ENCODE data around the gene GIMAP2.

The GIMAP2 gene

DNA sequence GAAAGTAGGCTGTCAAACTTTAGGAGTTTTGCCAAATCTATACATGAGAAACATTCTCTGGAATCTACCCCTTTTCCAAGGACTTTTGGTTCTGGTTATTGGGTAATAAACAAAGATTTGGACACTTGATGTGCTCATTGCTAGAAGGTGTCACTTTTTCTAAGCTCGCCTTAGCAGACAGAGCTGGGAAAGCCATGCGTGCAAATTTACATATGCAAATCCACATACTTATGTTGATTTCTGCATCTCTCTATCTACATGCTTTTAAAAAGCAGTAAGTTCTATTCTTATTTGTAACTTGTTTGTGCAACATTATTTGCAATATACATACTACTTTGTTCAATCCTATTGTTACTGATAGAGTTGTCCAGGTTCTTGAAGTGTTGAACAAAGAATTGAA lies 30.8 kb upstream of the GIMAP2 start:
- no peaks in the 10 kb centered on the region for H4K20me1 ChIP-seq (ENCODE audit: insufficient read depth, low read length)
- H3K27ac ChIP-seq (ENCODE audit: low read depth, low read length, poor library complexity, severe bottlenecking), result no peak overlapping the region
- no peak overlapping the region for H3K9ac ChIP-seq (ENCODE audit: low read length)
- no peak overlapping the region for H3K4me3 ChIP-seq (ENCODE audit: low read depth, low read length, poor library complexity, severe bottlenecking)
- H3K36me3 ChIP-seq (ENCODE audit: insufficient read depth, low read length), result no peaks in the 10 kb centered on the region
- H3F3A ChIP-seq (ENCODE audit: insufficient read depth, low read length), result no peaks in the 10 kb centered on the region
- no peak overlapping the region for H2AFZ ChIP-seq (ENCODE audit: low read length)
- TF ChIP-seq, protein P1, sequence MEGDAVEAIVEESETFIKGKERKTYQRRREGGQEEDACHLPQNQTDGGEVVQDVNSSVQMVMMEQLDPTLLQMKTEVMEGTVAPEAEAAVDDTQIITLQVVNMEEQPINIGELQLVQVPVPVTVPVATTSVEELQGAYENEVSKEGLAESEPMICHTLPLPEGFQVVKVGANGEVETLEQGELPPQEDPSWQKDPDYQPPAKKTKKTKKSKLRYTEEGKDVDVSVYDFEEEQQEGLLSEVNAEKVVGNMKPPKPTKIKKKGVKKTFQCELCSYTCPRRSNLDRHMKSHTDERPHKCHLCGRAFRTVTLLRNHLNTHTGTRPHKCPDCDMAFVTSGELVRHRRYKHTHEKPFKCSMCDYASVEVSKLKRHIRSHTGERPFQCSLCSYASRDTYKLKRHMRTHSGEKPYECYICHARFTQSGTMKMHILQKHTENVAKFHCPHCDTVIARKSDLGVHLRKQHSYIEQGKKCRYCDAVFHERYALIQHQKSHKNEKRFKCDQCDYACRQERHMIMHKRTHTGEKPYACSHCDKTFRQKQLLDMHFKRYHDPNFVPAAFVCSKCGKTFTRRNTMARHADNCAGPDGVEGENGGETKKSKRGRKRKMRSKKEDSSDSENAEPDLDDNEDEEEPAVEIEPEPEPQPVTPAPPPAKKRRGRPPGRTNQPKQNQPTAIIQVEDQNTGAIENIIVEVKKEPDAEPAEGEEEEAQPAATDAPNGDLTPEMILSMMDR (IDR thresholded peaks at IDR 0.05; ENCODE audit: low read length), result no peak
- no peak for TF ChIP-seq EZH2 (IDR thresholded peaks at IDR 0.05; ENCODE audit: borderline replicate concordance, low read length)
- no peaks in the 10 kb centered on the region for H3K9me2 ChIP-seq (ENCODE audit: low read depth, low read length)
- H3K4me2 ChIP-seq (ENCODE audit: low read length), result no peak overlapping the region
- 0 out of 2 replicates have a peak, but pooled peaks cover 3% of the 10 kb centered on the region for H3K9me3 ChIP-seq (ENCODE audit: low read length)
- peaks cover 3% of the 10 kb centered on the region; the same call in 1 of the 2 replicates for H3K27me3 ChIP-seq (ENCODE audit: insufficient read depth, low read length)
- H3K79me2 ChIP-seq (ENCODE audit: insufficient read depth, low read length), result no peaks in the 10 kb centered on the region
- H3K4me1 ChIP-seq (ENCODE audit: insufficient read depth, low read length, severe bottlenecking), result no peaks in the 10 kb centered on the region

DNA sequence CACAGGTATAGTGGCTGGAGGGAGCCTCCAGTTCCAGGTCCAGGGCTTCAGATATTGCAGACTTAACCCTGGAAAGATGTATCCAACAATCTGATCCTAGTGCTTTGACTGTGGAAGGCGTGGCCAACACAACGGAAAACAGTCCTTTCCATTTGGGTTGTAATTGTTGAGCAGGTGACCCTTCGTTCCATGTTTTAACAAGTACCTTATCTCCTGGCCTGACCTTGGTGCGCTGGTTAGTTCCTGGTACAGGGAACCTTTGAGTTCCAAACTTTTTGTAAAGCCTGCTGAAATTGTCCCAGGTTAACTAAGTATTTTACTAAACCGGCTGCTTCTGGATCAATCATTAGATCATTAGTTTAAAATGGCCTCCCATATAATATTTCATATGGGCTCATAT lies 29.5 kb upstream of the GIMAP2 start:
- Histone ChIP-seq H3K27ac (ENCODE audit: low read depth, low read length, poor library complexity, severe bottlenecking) (no peak overlapping the region), H3K36me3 (ENCODE audit: insufficient read depth, low read length) (no peaks in the 10 kb centered on the region), H3K9me3 (ENCODE audit: low read length) (0 out of 2 replicates have a peak, but pooled peaks cover 3% of the 10 kb centered on the region), H4K20me1 (ENCODE audit: insufficient read depth, low read length) (no peaks in the 10 kb centered on the region), H3K4me2 (ENCODE audit: low read length) (no peak overlapping the region), H3K4me3 (ENCODE audit: low read depth, low read length, poor library complexity, severe bottlenecking) (no peak overlapping the region), H3K27me3 (ENCODE audit: insufficient read depth, low read length) (peaks cover 3% of the 10 kb centered on the region; the same call in 1 of the 2 replicates), H3F3A (ENCODE audit: insufficient read depth, low read length) (no peaks in the 10 kb centered on the region), H2AFZ (ENCODE audit: low read length) (no peak overlapping the region), H3K79me2 (ENCODE audit: insufficient read depth, low read length) (no peaks in the 10 kb centered on the region), H3K9me2 (ENCODE audit: low read depth, low read length) (no peaks in the 10 kb centered on the region), H3K9ac (ENCODE audit: low read length) (no peak overlapping the region), H3K4me1 (ENCODE audit: insufficient read depth, low read length, severe bottlenecking) (no peaks in the 10 kb centered on the region)
- TF ChIP-seq EZH2 (IDR thresholded peaks at IDR 0.05; ENCODE audit: borderline replicate concordance, low read length), result no peak
- TF ChIP-seq, protein P1 (IDR thresholded peaks at IDR 0.05; ENCODE audit: low read length), result no peak

DNA sequence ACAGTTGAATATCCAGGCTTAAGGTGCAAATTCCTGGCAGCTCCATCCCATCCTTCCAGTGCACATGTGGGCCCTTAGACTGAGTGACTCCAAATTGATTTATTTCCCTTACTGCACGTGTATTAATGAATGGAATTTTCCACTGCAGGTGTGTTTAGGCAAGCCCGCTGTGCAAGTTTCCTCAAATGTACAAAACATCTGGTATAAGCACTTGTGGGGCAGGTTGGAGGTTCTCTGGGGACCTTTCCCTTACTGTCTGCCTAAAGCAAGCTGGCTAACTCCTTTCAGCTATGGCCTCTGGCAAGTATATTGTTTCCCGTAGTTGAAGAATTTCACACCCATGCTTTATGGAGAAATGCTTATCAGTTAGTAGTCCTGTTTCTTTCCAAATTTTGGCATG lies 28.0 kb upstream of the GIMAP2 start:
- no peaks in the 10 kb centered on the region for H3K4me1 ChIP-seq (ENCODE audit: insufficient read depth, low read length, severe bottlenecking)
- no peak overlapping the region for H3K4me3 ChIP-seq (ENCODE audit: low read depth, low read length, poor library complexity, severe bottlenecking)
- no peak overlapping the region for H3K9ac ChIP-seq (ENCODE audit: low read length)
- H3K27me3 ChIP-seq (ENCODE audit: insufficient read depth, low read length), result peaks cover 3% of the 10 kb centered on the region; the same call in 1 of the 2 replicates
- H3F3A ChIP-seq (ENCODE audit: insufficient read depth, low read length), result no peaks in the 10 kb centered on the region
- H3K79me2 ChIP-seq (ENCODE audit: insufficient read depth, low read length), result no peaks in the 10 kb centered on the region
- no peak overlapping the region for H3K4me2 ChIP-seq (ENCODE audit: low read length)
- H4K20me1 ChIP-seq (ENCODE audit: insufficient read depth, low read length), result no peaks in the 10 kb centered on the region
- TF ChIP-seq, protein P1 (IDR thresholded peaks at IDR 0.05; ENCODE audit: low read length), result no peak
- no peak for TF ChIP-seq EZH2 (IDR thresholded peaks at IDR 0.05; ENCODE audit: borderline replicate concordance, low read length)
- H2AFZ ChIP-seq (ENCODE audit: low read length), result no peak overlapping the region
- no peaks in the 10 kb centered on the region for H3K9me2 ChIP-seq (ENCODE audit: low read depth, low read length)
- 0 out of 2 replicates have a peak, but pooled peaks cover 3% of the 10 kb centered on the region for H3K9me3 ChIP-seq (ENCODE audit: low read length)
- H3K36me3 ChIP-seq (ENCODE audit: insufficient read depth, low read length), result no peaks in the 10 kb centered on the region
- H3K27ac ChIP-seq (ENCODE audit: low read depth, low read length, poor library complexity, severe bottlenecking), result no peak overlapping the region

Data from OCI-LY1 (cell line).